Measurements from ENCODE around the gene KLF16. TPM values are rescaled to one million over a fixed set of nuclear protein-coding genes. Genes with fewer than 3 reads are reported as not detected.

The KLF16 gene
- total RNA-seq, 1 donor from 2014 or later, result 15.2 TPM

DNA sequence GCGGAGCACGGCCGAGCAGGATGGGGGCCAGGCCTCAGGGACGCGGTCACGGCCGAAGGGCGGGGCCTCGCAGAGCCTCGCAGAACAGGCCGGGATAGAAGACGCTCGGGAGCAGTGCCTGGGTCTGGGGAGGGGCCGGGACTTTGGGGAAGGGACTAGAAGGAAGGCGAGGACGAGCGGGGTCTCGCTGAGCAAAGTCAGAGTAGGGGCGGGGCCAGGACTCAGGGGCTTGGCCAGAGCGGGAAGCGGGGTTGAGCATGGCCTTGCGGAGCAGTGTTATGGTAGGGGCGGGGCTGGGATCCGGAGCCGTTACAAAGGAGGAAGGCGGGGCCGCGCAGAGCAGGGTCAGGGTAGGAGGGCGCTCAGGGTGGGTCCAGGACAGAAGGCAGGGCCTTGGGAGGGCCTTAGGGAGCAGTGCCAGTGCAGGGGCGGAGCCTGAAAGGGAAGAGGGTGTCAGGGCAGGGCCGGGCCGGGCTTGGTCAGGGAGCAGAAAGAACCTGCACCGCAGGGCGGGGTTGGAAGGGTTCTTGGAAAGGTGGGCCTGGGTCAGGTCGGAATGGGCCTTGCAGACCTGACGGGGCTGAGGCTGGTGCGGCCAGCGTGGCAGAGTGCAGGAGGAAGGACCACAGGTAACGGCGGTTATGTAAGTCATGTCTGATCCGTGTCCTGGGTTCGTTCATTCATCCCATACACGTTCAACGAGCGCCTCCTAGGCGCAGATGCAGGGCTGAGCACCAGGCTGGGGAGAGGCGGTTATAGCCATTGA, 50.8 kb downstream of the KLF16 start:
- TF ChIP-seq, protein P1, sequence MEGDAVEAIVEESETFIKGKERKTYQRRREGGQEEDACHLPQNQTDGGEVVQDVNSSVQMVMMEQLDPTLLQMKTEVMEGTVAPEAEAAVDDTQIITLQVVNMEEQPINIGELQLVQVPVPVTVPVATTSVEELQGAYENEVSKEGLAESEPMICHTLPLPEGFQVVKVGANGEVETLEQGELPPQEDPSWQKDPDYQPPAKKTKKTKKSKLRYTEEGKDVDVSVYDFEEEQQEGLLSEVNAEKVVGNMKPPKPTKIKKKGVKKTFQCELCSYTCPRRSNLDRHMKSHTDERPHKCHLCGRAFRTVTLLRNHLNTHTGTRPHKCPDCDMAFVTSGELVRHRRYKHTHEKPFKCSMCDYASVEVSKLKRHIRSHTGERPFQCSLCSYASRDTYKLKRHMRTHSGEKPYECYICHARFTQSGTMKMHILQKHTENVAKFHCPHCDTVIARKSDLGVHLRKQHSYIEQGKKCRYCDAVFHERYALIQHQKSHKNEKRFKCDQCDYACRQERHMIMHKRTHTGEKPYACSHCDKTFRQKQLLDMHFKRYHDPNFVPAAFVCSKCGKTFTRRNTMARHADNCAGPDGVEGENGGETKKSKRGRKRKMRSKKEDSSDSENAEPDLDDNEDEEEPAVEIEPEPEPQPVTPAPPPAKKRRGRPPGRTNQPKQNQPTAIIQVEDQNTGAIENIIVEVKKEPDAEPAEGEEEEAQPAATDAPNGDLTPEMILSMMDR (IDR thresholded peaks at IDR 0.05), result peak in 2 of 3 experiments; percentile 55 to 58
- H3K27ac ChIP-seq, result peak overlapping the region; percentile 65 to 78

DNA sequence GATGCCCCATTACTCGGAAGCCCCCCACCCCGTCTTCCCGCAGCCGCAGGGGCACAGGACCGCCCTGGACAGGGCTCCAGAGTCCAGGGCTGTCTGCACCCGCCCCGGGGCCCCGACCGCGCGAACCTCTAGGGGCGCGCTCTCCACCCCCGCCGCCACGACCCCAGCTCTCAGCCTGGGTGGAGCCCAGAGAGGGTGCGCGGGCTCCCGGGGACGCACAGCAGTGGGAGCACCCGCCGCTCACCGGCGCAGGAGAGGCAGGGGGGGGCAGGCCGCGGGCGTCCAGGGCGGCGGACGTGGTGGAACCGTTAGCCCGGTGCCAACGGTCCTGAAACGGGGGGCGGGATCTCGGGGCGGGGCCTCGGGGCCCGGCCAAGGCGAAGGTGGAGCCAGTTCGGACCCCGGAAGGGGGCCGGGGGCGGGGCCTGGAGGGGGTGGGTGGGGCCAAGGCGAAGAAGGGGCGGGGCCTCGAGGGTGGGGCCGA, 51.4 kb downstream of the KLF16 start, which contains the start of gene ATP8B3:
Gene ATP8B3, minus strand, starts transcription at position 335 of the 484 bp plus-strand sequence. CDS start 540 bp downstream, outside the sequence.
- Histone ChIP-seq H3K9me3 (no peaks in the 10 kb centered on the region), H3K4me1 (peaks cover 4 to 13% of the 10 kb centered on the region in 2 donors), H3K27me3 (no peaks in the 10 kb centered on the region), H3K4me3 (peak within 1 kb of the TSS; percentile 59 to 67), H3K36me3 (peaks cover 22 to 23% of the 10 kb centered on the region in 2 donors), H3K27ac (peak within 1 kb of the TSS; percentile 65 to 78)
- intact Hi-C loops (cut with DNase I), result loop anchor here (1.0 kb wide), 1 partner anchor 160 kb away; the partner anchor contains the start of gene TCF3
- DNase-seq (ENCODE audit: low spot score in 2 of 2), result no peak
- TF ChIP-seq, protein P1 (IDR thresholded peaks at IDR 0.05), result no peak

More for the DNA sequence above, 50.8 kb downstream of the KLF16 start:
- no peaks in the 10 kb centered on the region for H3K27me3 ChIP-seq
- intact Hi-C loops (cut with DNase I), result loop anchor here (1.0 kb wide), 1 partner anchor 160 kb away; the partner anchor contains the start of gene TCF3
- peaks cover 28 to 29% of the 10 kb centered on the region in 2 donors for H3K36me3 ChIP-seq
- peaks cover 4 to 13% of the 10 kb centered on the region in 2 donors for H3K4me1 ChIP-seq
- H3K4me3 ChIP-seq, result peak overlapping the region; percentile 59 to 67
- peak; percentile 84 to 96 for DNase-seq (ENCODE audit: low spot score in 2 of 2)
- H3K9me3 ChIP-seq, result no peaks in the 10 kb centered on the region

DNA sequence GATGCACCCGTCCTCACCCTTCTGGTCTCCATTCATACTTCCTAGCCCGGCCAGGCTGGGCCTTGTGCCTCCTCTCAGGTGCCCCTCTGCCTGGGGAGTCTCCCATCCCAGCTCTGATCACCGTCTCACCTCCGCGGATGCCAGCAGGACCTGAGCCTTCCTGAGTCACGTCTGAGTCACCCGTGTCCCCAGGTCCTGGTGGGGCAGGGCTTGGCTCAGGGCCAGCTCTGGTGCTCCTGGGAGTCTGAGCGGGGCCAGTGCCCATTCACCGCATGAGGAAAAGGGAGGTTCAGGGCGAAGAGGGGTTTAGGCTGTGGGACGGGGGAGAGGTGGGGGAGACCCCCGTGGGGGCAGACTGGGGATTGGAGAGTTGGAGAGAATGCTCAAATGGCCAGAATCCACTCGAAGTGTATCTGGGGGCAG, 51.9 kb downstream of the KLF16 start:
- DNase-seq (ENCODE audit: low spot score in 2 of 2), result peak; percentile 63 to 93
- H3K27ac ChIP-seq, result peak overlapping the region; percentile 65 to 78
- intact Hi-C loops (cut with DNase I), result no loop called here
- peaks cover 4 to 13% of the 10 kb centered on the region in 2 donors for H3K4me1 ChIP-seq
- peaks cover 17 to 18% of the 10 kb centered on the region in 2 donors for H3K36me3 ChIP-seq
- no peaks in the 10 kb centered on the region for H3K27me3 ChIP-seq
- H3K9me3 ChIP-seq, result no peaks in the 10 kb centered on the region
- TF ChIP-seq, protein P1 (IDR thresholded peaks at IDR 0.05), result peak in 1 of 3 experiments; percentile 1
- H3K4me3 ChIP-seq, result peak overlapping the region; percentile 59 to 67

DNA sequence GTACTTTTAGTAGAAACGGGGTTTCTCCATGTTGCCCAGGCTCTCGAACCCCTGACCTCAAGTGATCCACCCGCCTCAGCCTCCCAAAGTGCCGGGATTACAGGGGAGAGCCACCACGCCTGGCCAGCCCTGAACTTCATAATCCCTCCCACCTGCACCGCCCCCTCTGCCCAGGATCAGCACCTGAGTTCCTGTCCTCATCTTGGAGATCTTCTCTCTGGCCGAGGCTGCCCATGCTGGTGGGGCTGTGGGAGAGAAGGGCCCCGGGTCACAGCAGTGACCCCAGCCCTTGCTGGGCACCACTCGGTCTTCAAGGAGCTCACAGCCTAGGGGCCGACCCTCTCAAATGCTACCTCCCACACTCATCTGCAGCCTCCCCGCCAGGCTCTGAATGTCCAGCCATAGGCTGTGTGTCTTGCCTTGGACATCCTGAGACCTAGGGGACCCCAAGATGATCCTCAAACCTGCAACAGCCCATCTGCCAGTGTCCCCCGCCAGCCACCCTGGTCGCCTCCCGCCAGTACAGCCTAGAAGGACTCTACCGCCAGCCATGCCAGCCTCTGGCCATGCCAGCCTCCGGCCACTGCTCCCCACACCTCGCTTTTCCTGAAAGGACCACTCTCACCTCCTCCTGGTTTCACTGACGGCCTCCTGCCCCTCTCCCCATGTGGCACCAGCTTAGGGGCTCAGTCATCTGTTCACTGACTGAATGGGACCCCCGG, 52.8 kb downstream of the KLF16 start:
- Histone ChIP-seq H3K4me1 (peaks cover 4 to 13% of the 10 kb centered on the region in 2 donors), H3K4me3 (no peak overlapping the region), H3K36me3 (peaks cover 8 to 9% of the 10 kb centered on the region in 2 donors), H3K9me3 (no peaks in the 10 kb centered on the region), H3K27ac (peak overlapping the region; percentile 65 to 78), H3K27me3 (no peaks in the 10 kb centered on the region)
- TF ChIP-seq, protein P1 (IDR thresholded peaks at IDR 0.05), result no peak
- DNase-seq (ENCODE audit: low spot score in 2 of 2), result no peak
- intact Hi-C loops (cut with DNase I), result no loop called here

DNA sequence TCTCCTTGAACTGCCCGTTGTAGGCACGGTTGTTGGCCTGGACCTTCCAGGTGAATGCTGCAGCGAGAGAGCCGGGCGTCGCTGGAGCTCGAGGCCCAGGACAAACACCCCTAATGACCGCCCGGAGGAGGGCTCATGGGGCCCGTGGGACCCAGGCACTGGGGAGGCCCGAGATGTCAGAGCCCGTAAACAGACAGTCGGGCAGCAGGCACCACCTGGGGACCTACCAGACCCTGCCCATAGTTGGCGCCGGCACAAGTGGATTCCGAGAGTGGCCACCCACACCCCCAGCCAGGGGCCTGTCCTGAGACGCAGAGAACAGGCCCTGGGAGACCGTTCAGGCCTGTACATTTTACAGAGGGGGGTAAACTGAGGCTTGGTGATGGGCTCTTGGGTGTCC, 53.7 kb downstream of the KLF16 start:
- Histone ChIP-seq H3K36me3 (peaks cover 0 to under 1% of the 10 kb centered on the region in 2 donors), H3K27me3 (no peaks in the 10 kb centered on the region), H3K9me3 (no peaks in the 10 kb centered on the region), H3K4me3 (no peak overlapping the region), H3K4me1 (peaks cover 4 to 13% of the 10 kb centered on the region in 2 donors), H3K27ac (no peak overlapping the region)
- intact Hi-C loops (cut with DNase I), result no loop called here
- TF ChIP-seq, protein P1 (IDR thresholded peaks at IDR 0.05), result no peak
- no peak for DNase-seq (ENCODE audit: low spot score in 2 of 2)
